Vagina (tissue), 2 donors: ENCODE results near the gene ACADL. TPM values are rescaled to one million over a fixed set of nuclear protein-coding genes. Genes with fewer than 3 reads are reported as not detected.

Source experiments
- DNase-seq, 2 donors: peaks; one replicate each; pipeline ENCODE4 v3.0.0-alpha.2; 2017; ENCODE audit errors: extremely low spot score in 2 of 2
- H3K27ac ChIP-seq: fragments of 200-600 bp; sonication (generic); one replicate; pipeline ENCODE4 v1.5.1; 2019
- H3K27me3 ChIP-seq: fragments of 200-600 bp; sonication (generic); one replicate; pipeline ENCODE4 v1.5.1; 2019
- H3K36me3 ChIP-seq, 2 donors: fragments of 200-600 bp; sonication (generic); one replicate each; pipeline ENCODE4 v1.5.1; 2017 to 2019
- H3K4me1 ChIP-seq: fragments of 200-600 bp; sonication (generic); one replicate; pipeline ENCODE4 v1.5.1; 2019
- H3K4me3 ChIP-seq, 2 donors: fragments of 200-600 bp; sonication (generic); 1 replicate in 1 of 2; 2 replicates in 1 of 2; pipeline ENCODE4 v1.5.1; 2016 to 2019
- H3K9me3 ChIP-seq: fragments of 200-600 bp; sonication (generic); one replicate; pipeline ENCODE4 v1.5.1; 2019
- POLR2A ChIP-seq, 2 donors: fragments of 450-650 bp; IDR thresholded peaks; one replicate each; pipeline ENCODE4 v1.6.1; 2017; ENCODE audit warnings: antibody characterized with exemption in 2 of 2, mild to moderate bottlenecking in 2 of 2, moderate library complexity in 2 of 2
- POLR2AphosphoS5 ChIP-seq, 2 donors: sonication (generic); formaldehyde crosslinking; IDR thresholded peaks; one replicate each; pipeline ENCODE4 v1.9.0; 2017; ENCODE audit warnings: antibody characterized with exemption in 2 of 2, mild to moderate bottlenecking in 2 of 2, low read depth in 1 of 2; ENCODE audit not compliant: insufficient read depth in 1 of 2
- intact Hi-C: fragments of 100-400 bp; cut with DNase I; formaldehyde crosslinking; loops from one replicate; pipeline ENCODE4 v1.15.1; 2023
- total RNA-seq: library from RNA; depleted of rRNA; stranded (reverse); fragments of >200 nt; gene quantifications from one replicate; pipeline ENCODE4 v1.2.3, GENCODE V29; 2016
- TF ChIP-seq, protein P1 (sequence below), 3 experiments: fragments of 450-650 bp in 2 of 3; fragments of 200-600 bp in 1 of 3; sonication (generic) in 1 of 3; IDR thresholded peaks; one replicate each; pipeline ENCODE4 v1.5.1; 2017 to 2019; ENCODE audit warnings: antibody characterized with exemption in 3 of 3, mild to moderate bottlenecking in 2 of 3, moderate library complexity in 2 of 3

Gene ACADL
- total RNA-seq, 1 donor from 2014 or later: 10.6 TPM

DNA sequence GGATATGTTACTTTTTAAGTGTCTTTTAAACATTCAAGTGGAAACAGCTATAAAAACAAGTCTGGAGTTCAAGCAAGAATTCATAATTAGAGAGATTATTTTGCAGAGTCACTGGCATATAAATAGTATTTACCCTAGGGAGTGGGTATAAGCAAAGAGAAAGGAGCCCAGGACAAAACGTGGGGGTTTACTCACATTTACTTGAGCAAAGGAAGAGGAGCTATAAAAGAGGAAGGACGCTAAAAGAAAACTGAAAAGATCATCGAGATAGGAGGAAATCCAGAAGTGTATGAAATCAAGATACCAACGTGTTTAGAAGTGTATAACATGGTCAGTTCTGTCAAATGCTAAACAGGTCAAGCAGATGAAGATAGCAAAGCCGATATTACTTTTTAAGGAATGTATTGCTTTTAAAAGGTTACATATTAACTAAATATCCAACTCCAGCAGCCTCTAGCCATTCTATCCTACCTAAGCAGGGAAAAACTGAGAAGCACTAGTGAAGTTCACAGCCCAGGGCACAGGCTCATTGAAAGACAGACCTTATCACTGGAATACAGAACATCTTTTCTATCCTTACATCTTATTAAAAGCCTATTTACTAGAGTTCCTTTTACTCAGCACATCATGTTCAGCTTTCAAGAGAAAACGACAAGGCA, 62.7 kb downstream of the ACADL start:
- Histone ChIP-seq H3K4me1 (peaks cover 36% of the 10 kb centered on the region), H3K27ac (no peak overlapping the region), H3K27me3 (no peaks in the 10 kb centered on the region), H3K4me3 (no peak overlapping the region), H3K36me3 (no peaks in the 10 kb centered on the region), H3K9me3 (no peaks in the 10 kb centered on the region)
- DNase-seq: no peak
- TF ChIP-seq POLR2AphosphoS5 (IDR thresholded peaks at IDR 0.05; ENCODE audit: insufficient read depth in 1 of 2, low read depth in 1 of 2): no peak
- TF ChIP-seq POLR2A (IDR thresholded peaks at IDR 0.05): no peak
- TF ChIP-seq, protein P1, sequence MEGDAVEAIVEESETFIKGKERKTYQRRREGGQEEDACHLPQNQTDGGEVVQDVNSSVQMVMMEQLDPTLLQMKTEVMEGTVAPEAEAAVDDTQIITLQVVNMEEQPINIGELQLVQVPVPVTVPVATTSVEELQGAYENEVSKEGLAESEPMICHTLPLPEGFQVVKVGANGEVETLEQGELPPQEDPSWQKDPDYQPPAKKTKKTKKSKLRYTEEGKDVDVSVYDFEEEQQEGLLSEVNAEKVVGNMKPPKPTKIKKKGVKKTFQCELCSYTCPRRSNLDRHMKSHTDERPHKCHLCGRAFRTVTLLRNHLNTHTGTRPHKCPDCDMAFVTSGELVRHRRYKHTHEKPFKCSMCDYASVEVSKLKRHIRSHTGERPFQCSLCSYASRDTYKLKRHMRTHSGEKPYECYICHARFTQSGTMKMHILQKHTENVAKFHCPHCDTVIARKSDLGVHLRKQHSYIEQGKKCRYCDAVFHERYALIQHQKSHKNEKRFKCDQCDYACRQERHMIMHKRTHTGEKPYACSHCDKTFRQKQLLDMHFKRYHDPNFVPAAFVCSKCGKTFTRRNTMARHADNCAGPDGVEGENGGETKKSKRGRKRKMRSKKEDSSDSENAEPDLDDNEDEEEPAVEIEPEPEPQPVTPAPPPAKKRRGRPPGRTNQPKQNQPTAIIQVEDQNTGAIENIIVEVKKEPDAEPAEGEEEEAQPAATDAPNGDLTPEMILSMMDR (IDR thresholded peaks at IDR 0.05): no peak
- intact Hi-C loops: no loop called here

- Histone ChIP-seq H3K4me1 (peaks cover 16% of the 10 kb centered on the region), H3K4me3 (no peak overlapping the region), H3K9me3 (no peaks in the 10 kb centered on the region), H3K27ac (no peak overlapping the region), H3K36me3 (peaks cover 0 to 6% of the 10 kb centered on the region in 2 donors), H3K27me3 (no peaks in the 10 kb centered on the region)
- TF ChIP-seq POLR2A (IDR thresholded peaks at IDR 0.05) (no peak), POLR2AphosphoS5 (IDR thresholded peaks at IDR 0.05; ENCODE audit: insufficient read depth in 1 of 2, low read depth in 1 of 2) (no peak)
- TF ChIP-seq, protein P1 (IDR thresholded peaks at IDR 0.05): no peak
- DNase-seq: no peak
- intact Hi-C loops: no loop called here
These were observed 66.2 kb downstream of the ACADL start for GRCh38 chr2:210159059-210159458.

DNA sequence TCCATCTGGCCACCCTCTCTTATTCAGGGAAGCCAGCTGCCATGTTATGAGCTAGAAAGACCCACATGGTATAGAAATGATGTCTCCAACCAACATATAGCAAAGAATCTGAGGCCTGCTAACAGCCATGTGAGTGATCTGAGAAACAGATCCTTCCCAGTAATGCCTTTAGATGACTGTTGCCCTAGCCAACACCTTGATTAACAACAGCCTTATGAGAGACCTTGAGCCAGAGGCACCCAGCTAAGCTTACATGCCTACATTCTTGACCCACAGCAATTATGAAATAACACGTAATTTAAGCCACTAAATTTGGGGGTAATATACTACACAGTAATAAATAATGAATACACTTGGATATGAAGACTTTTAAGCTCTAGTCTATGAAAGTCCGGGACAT, 67.0 kb downstream of the ACADL start:
- H3K4me1 ChIP-seq: peaks cover 14% of the 10 kb centered on the region
- TF ChIP-seq, protein P1 (IDR thresholded peaks at IDR 0.05): no peak
- no peak for TF ChIP-seq POLR2A (IDR thresholded peaks at IDR 0.05)
- TF ChIP-seq POLR2AphosphoS5 (IDR thresholded peaks at IDR 0.05; ENCODE audit: insufficient read depth in 1 of 2, low read depth in 1 of 2): no peak
- no peak overlapping the region for H3K4me3 ChIP-seq
- intact Hi-C loops: no loop called here
- no peaks in the 10 kb centered on the region for H3K9me3 ChIP-seq
- peaks cover 0 to 14% of the 10 kb centered on the region in 2 donors for H3K36me3 ChIP-seq
- no peaks in the 10 kb centered on the region for H3K27me3 ChIP-seq
- H3K27ac ChIP-seq: no peak overlapping the region
- no peak for DNase-seq

DNA sequence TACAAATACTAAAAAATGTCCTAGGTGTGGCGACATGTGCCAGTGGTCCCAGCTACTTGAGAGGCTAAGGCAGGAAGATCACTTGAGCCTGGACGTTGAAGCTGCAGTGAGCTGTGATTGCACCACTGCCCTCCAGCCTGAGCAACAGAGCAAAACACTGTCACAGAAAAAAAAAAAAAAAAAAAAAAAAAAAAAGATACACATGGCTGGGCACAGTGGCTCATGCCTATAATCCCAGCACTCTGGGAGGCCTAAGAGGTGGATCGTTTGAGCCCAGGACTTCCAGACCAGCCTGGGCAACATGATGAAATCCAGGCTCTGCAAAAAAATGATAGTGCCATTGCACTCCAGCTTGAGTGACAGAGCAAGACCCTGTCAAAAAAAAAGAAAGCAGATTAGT, 67.7 kb downstream of the ACADL start:
- peaks cover 0 to 14% of the 10 kb centered on the region in 2 donors for H3K36me3 ChIP-seq
- H3K4me1 ChIP-seq: peaks cover 9% of the 10 kb centered on the region
- no peaks in the 10 kb centered on the region for H3K27me3 ChIP-seq
- no peak overlapping the region for H3K27ac ChIP-seq
- no peak for TF ChIP-seq POLR2AphosphoS5 (IDR thresholded peaks at IDR 0.05; ENCODE audit: insufficient read depth in 1 of 2, low read depth in 1 of 2)
- TF ChIP-seq, protein P1 (IDR thresholded peaks at IDR 0.05): no peak
- TF ChIP-seq POLR2A (IDR thresholded peaks at IDR 0.05): no peak
- DNase-seq: no peak
- H3K4me3 ChIP-seq: no peak overlapping the region
- no peaks in the 10 kb centered on the region for H3K9me3 ChIP-seq
- intact Hi-C loops: no loop called here

- H3K27me3 ChIP-seq: no peaks in the 10 kb centered on the region
- intact Hi-C loops: no loop called here
- H3K27ac ChIP-seq: no peak overlapping the region
- TF ChIP-seq POLR2AphosphoS5 (IDR thresholded peaks at IDR 0.05; ENCODE audit: insufficient read depth in 1 of 2, low read depth in 1 of 2) (no peak), POLR2A (IDR thresholded peaks at IDR 0.05) (no peak)
- TF ChIP-seq, protein P1 (IDR thresholded peaks at IDR 0.05): no peak
- H3K9me3 ChIP-seq: no peaks in the 10 kb centered on the region
- H3K4me3 ChIP-seq: no peak overlapping the region
- H3K36me3 ChIP-seq: peaks cover 0 to 34% of the 10 kb centered on the region in 2 donors
- H3K4me1 ChIP-seq: peaks cover 9% of the 10 kb centered on the region
- DNase-seq: no peak
These were observed 77.6 kb downstream of the ACADL start for GRCh38 chr2:210147614-210148013.
